T-cell (primary cell): ENCODE results near the gene PPP1R15A. TPM values are rescaled to one million over a fixed set of nuclear protein-coding genes. Genes with fewer than 3 reads are reported as not detected.
"Not testable (repeated sequence)": the region's sequence is repeated elsewhere in the genome, so short reads cannot be mapped to it uniquely, and the experiment has no call there.

ENCODE experiments used
- ATAC-seq, 4 experiments: fragments of 200-7000 bp in 3 of 4; fragments of 150-1000 bp in 1 of 4; cut with Tn5 transposase; replicated peaks in 1 of 4; 1 replicate in 3 of 4; 2 replicates in 1 of 4; pipeline ENCODE4 v1.10.0; 2021; ENCODE audit warnings: moderate library complexity in 3 of 4, mild to moderate bottlenecking in 2 of 4, moderate number of reproducible peaks in 1 of 4
- CTCF ChIA-PET, 2 donors: fragments of 300-600 bp; sonication (Branson Sonifier 250); formaldehyde crosslinking; loops; one replicate each; lab custom pipeline; 2022; ENCODE audit warnings: antibody characterized with exemption in 2 of 2; lab: Charles Lee
- POLR2A ChIA-PET, 2 donors: fragments of 300-600 bp; sonication (Branson Sonifier 250); formaldehyde crosslinking; loops; one replicate each; lab custom pipeline; 2022; ENCODE audit warnings: antibody characterized with exemption in 2 of 2; lab: Charles Lee
- DNase-seq, 35 experiments: peaks; one replicate each; pipeline versions ENCODE4 v3.0.0 to v3.0.0-alpha.2; 2013 to 2023
- H3K27ac ChIP-seq: one replicate; pipeline ENCODE4 v1.5.1; 2013; ENCODE audit warnings: low read length
- H3K27me3 ChIP-seq, 2 experiments: replicated peaks in 1 of 2; 1 replicate in 1 of 2; 2 replicates in 1 of 2; pipeline versions ENCODE4 v1.6.1 to v1.7.0; 2013; ENCODE audit warnings: low read length in 1 of 2, mixed read lengths in 1 of 2; ENCODE audit not compliant: control insufficient read depth in 2 of 2, insufficient read depth in 2 of 2; ENCODE audit errors: extremely low read depth in 1 of 2
- H3K36me3 ChIP-seq, 2 donors: 1 replicate in 1 of 2; 2 replicates in 1 of 2; pipeline versions ENCODE4 v1.6.1 to v1.7.0; 2013; ENCODE audit warnings: low read length in 1 of 2; ENCODE audit not compliant: control insufficient read depth in 2 of 2, insufficient read depth in 1 of 2; ENCODE audit errors: extremely low read depth in 1 of 2
- H3K4me1 ChIP-seq, 2 experiments: 1 replicate in 1 of 2; 2 replicates in 1 of 2; pipeline versions ENCODE4 v1.6.1 to v1.7.0; 2013; ENCODE audit warnings: low read length in 2 of 2, mixed read lengths in 1 of 2; ENCODE audit not compliant: insufficient read depth in 2 of 2, control insufficient read depth in 1 of 2; ENCODE audit errors: extremely low read depth in 1 of 2
- H3K4me3 ChIP-seq, 2 donors: 1 replicate in 1 of 2; 2 replicates in 1 of 2; pipeline versions ENCODE4 v1.5.1 to v1.7.0; 2013; ENCODE audit warnings: mild to moderate bottlenecking in 2 of 2, low read length in 1 of 2, moderate library complexity in 1 of 2; ENCODE audit not compliant: control insufficient read depth in 1 of 2; ENCODE audit errors: extremely low read depth in 1 of 2
- H3K9me3 ChIP-seq: 2 replicates; pipeline ENCODE4 v1.7.0; 2013
- H3K27ac Mint-ChIP-seq, 2 donors: one replicate each; pipeline ENCODE4 v1.8.0; 2020 to 2021; ENCODE audit warnings: mild to moderate bottlenecking in 2 of 2, mixed read lengths in 2 of 2
- H3K27me3 Mint-ChIP-seq, 2 donors: one replicate each; pipeline ENCODE4 v1.8.0; 2021 to 2022; ENCODE audit warnings: mixed read lengths in 2 of 2
- H3K36me3 Mint-ChIP-seq: one replicate; pipeline ENCODE4 v1.8.0; 2021; ENCODE audit warnings: mixed read lengths
- H3K4me1 Mint-ChIP-seq, 3 donors: one replicate each; pipeline ENCODE4 v1.8.0; 2020 to 2022; ENCODE audit warnings: mixed read lengths in 3 of 3, mild to moderate bottlenecking in 1 of 3
- H3K4me3 Mint-ChIP-seq, 3 donors: one replicate each; pipeline ENCODE4 v1.8.0; 2020 to 2022; ENCODE audit warnings: mild to moderate bottlenecking in 3 of 3, mixed read lengths in 3 of 3, moderate library complexity in 3 of 3
- H3K9me3 Mint-ChIP-seq, 3 donors: one replicate each; pipeline ENCODE4 v1.8.0; 2020 to 2022; ENCODE audit warnings: mixed read lengths in 3 of 3
- WGBS: methylation state at CpG from one replicate; pipeline ENCODE4 v1.1.5; 2013; ENCODE audit warnings: missing lambda C conversion rate; ENCODE audit not compliant: insufficient coverage; 5-methylcytosine and 5-hydroxymethylcytosine counted together
- total RNA-seq, 35 experiments: library from RNA in 6 of 35; stranded (reverse) in 6 of 35; fragments of 120-200 nt in 1 of 35; gene quantifications; one replicate each; pipeline versions ENCODE4 v1.2.1 to v1.2.4 and lab custom pipeline; 2013 to 2026

Gene PPP1R15A
- total RNA-seq, 5 donors from 2014 or later (not counting 1 experiment from before 2014, with no cell fraction given) = 74.4 to 713 (median 93.6) TPM

- POLR2A ChIA-PET = no interaction called here
- H3K4me3 ChIP-seq = peak overlapping the region in 1 of 2 donors; percentile 10
Observed at GRCh38 chr19:48896191-48896720, 24.0 kb downstream of the PPP1R15A start.

DNA sequence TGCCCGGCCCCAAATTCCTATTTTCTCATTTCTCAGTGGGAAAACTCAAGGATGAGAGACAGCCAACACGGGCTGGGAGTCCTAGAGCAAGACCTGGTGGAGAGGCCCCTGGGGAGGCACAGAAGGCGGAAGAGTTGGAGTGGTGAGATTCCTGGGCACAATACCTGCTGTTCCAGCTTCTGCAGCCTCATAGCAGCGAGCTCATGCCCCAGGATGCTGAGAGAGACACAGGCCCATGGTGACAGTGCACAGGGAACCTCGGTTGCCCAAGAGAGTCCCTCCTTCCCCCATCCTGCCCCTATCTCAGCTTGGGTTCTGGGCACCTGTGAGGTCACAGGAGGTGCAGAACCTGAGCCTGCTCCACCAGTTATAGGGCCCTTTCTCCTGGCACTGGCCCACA, 25.0 kb downstream of the PPP1R15A start:
- ATAC-seq = no peak
- Mint-ChIP-seq H3K27ac (no peak overlapping the region), H3K36me3 (peaks cover 3% of the 10 kb centered on the region), H3K4me1 (peaks cover 28 to 50% (median 29%) of the 10 kb centered on the region in 3 donors), H3K9me3 (no peaks in the 10 kb centered on the region), H3K4me3 (peak overlapping the region in 1 of 3 donors; percentile 71), H3K27me3 (peaks cover 5 to 27% of the 10 kb centered on the region in 2 donors)
- Histone ChIP-seq H3K4me3 (no peak overlapping the region), H3K27ac (no peak overlapping the region), H3K27me3 (peaks cover 2 to 54% of the 10 kb centered on the region in 2 experiments), H3K4me1 (peaks cover 2 to 40% of the 10 kb centered on the region in 2 experiments), H3K36me3 (peaks cover 0 to 2% of the 10 kb centered on the region in 2 donors), H3K9me3 (no peaks in the 10 kb centered on the region)
- ChIA-PET POLR2A (no interaction called here), CTCF (no interaction called here)
- 73% methylated on average over 4 of the region's 5 CpGs for WGBS
- no peak for DNase-seq

More at GRCh38 chr19:48896191-48896720, 24.0 kb downstream of the PPP1R15A start:
- H3K4me1 Mint-ChIP-seq = peaks cover 22 to 42% (median 23%) of the 10 kb centered on the region in 3 donors
- DNase-seq (peak in 16 of 35 experiments; percentile 18 to 63 (median 43)), ATAC-seq (peak in 2 of 4 experiments; percentile 22 to 35)
- H3K27ac ChIP-seq = no peak overlapping the region
- H3K27me3 Mint-ChIP-seq = peaks cover 11 to 35% of the 10 kb centered on the region in 2 donors
- peaks cover 2 to 60% of the 10 kb centered on the region in 2 experiments for H3K27me3 ChIP-seq
- H3K9me3 Mint-ChIP-seq = no peaks in the 10 kb centered on the region
- 36% methylated on average over 16 of the region's 25 CpGs for WGBS
- no peaks in the 10 kb centered on the region for H3K9me3 ChIP-seq
- H3K4me3 Mint-ChIP-seq = peak overlapping the region in 2 of 3 donors; percentile 57 to 71
- CTCF ChIA-PET = interaction anchor here in 1 of 2 donors (0.7 kb wide), 1 partner anchor 10 kb away, joined by 7 read pairs; no protein-coding TSS in a partner anchor
- H3K27ac Mint-ChIP-seq = peak overlapping the region in 1 of 2 donors; percentile 28
- no peaks in the 10 kb centered on the region for H3K36me3 Mint-ChIP-seq
- H3K36me3 ChIP-seq = no peaks in the 10 kb centered on the region
- H3K4me1 ChIP-seq = peaks cover 2 to 33% of the 10 kb centered on the region in 2 experiments

DNA sequence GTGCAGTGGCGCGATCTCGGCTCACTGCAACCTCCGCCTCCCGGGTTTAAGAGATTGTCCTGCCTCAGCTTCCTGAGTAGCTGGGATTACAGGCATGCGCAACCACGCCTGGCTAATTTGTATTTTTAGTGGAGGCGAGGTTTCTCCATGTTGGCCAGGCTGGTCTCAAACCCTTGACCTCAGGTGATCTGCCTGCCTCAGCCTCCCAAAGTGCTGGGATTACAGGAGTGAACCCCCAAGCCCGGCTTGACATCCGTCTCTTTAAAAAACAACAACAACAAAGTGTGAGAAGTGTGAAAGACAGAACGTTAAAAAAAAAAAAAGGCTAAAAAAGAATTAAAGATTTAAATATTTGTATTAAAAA, 27.1 kb downstream of the PPP1R15A start:
- peaks cover 33 to 57% (median 34%) of the 10 kb centered on the region in 3 donors for H3K4me1 Mint-ChIP-seq
- Histone ChIP-seq H3K4me3 (peak overlapping the region in 1 of 2 donors; percentile 72), H3K27ac (peak overlapping the region; percentile 64), H3K4me1 (peaks cover 2 to 48% of the 10 kb centered on the region in 2 experiments), H3K27me3 (peaks cover 0 to 34% of the 10 kb centered on the region in 2 experiments)
- H3K36me3 Mint-ChIP-seq, DNase-seq, ATAC-seq, H3K9me3 ChIP-seq, H3K36me3 ChIP-seq, H3K9me3 Mint-ChIP-seq: not testable (repeated sequence)
- ChIA-PET CTCF (interaction anchor here in 1 of 2 donors (3.0 kb wide), 1 partner anchor 72 kb away, joined by 23 read pairs; no protein-coding TSS in a partner anchor), POLR2A (interaction anchor here (0.6 to 0.9 kb wide), 2 partner anchors 13 to 34 kb away, joined by 3 to 6 read pairs; partner anchors contain the start of gene DHDH (in 1 of the 2))
- H3K27me3 Mint-ChIP-seq = peaks cover 5 to 12% of the 10 kb centered on the region in 2 donors
- H3K27ac Mint-ChIP-seq = peak overlapping the region; percentile 86 to 98
- 100% methylated on average over 3 of the region's 11 CpGs for WGBS
- peak overlapping the region; percentile 66 to 99 (median 91) for H3K4me3 Mint-ChIP-seq

DNA sequence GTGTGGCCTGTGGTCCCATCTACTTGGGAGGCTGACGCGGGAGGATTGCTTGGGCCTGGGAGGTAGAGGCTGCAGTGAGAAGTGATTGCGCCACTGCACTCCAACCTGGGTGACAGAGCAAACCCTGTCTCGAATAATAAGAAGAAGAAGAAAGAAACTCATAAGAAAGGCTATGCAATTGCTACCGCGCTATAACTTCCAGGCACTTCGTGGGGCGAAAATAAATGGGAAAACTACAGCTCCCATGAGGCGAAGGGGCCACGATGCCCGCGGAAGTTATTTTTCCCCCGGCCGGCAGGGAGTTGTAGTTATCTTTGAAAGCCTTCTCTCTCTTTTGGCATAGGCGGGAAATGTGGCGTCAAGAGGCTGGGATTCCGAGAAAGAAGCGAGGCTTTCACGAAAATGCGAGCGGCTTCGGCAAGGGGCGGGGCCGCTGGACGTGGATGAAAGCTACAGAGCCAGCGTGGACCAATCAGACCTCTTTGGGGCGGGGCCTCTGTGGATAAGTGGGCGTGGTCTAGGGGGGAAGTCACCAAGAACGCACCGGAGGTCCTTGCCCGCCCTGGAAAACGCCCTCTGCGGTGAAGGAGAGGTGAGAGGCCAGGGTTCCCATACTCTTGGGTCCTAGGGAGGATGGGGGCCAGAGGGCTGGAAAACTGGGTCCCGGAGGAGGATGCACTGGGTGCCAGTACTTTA, 27.7 kb downstream of the PPP1R15A start, which contains the start of gene NUCB1:
NUCB1 (plus strand) TSS at position 532 of the 696 bp plus-strand sequence. CDS start 485 bp downstream, outside the sequence.
- Histone ChIP-seq H3K4me3 (peak within 1 kb of the TSS; percentile 72 to 89), H3K4me1 (peaks cover 2 to 48% of the 10 kb centered on the region in 2 experiments), H3K36me3 (peaks cover 0 to 6% of the 10 kb centered on the region in 2 donors), H3K27ac (peak within 1 kb of the TSS; percentile 64), H3K9me3 (no peaks in the 10 kb centered on the region), H3K27me3 (peaks cover 0 to 28% of the 10 kb centered on the region in 2 experiments)
- H3K9me3 Mint-ChIP-seq = no peaks in the 10 kb centered on the region
- peak within 1 kb of the TSS; percentile 91 to 99 (median 91) for H3K4me3 Mint-ChIP-seq
- peaks cover 30 to 52% (median 33%) of the 10 kb centered on the region in 3 donors for H3K4me1 Mint-ChIP-seq
- POLR2A ChIA-PET = interaction anchor here (0.5 to 1.0 kb wide), 5 partner anchors 14 to 97 kb away, joined by 3 to 6 read pairs (median 3); partner anchors contain the start of genes DHDH (in 1 of the 2) and RUVBL2 (in 1 of the 2)
- peak; percentile 93 to 96 (median 95) for ATAC-seq
- H3K36me3 Mint-ChIP-seq = peaks cover 10% of the 10 kb centered on the region
- peak; percentile 94 to 99 (median 97) for DNase-seq
- H3K27ac Mint-ChIP-seq = peak within 1 kb of the TSS; percentile 97 to 98
- WGBS = 2% methylated on average over 26 of the region's 34 CpGs
- CTCF ChIA-PET = interaction anchor here in 1 of 2 donors (0.5 to 3.0 kb wide), 3 partner anchors 63 to 93 kb away, joined by 4 to 23 read pairs (median 8); partner anchors contain the start of genes GYS1 and RUVBL2
- peaks cover under 1 to 7% of the 10 kb centered on the region in 2 donors for H3K27me3 Mint-ChIP-seq

- Mint-ChIP-seq H3K4me3 (peak overlapping the region; percentile 91 to 99 (median 91)), H3K27ac (peak overlapping the region; percentile 97 to 98), H3K9me3 (no peaks in the 10 kb centered on the region), H3K4me1 (peaks cover 29 to 47% (median 33%) of the 10 kb centered on the region in 3 donors), H3K36me3 (peaks cover 17% of the 10 kb centered on the region), H3K27me3 (peaks cover 0 to 5% of the 10 kb centered on the region in 2 donors)
- ATAC-seq (peak in 3 of 4 experiments; percentile 8 to 20 (median 18)), DNase-seq (peak in 7 of 35 experiments; percentile 16 to 51 (median 28))
- Histone ChIP-seq H3K9me3 (no peaks in the 10 kb centered on the region), H3K27ac (peak overlapping the region; percentile 64), H3K4me3 (peak overlapping the region; percentile 72 to 89), H3K27me3 (peaks cover 0 to 20% of the 10 kb centered on the region in 2 experiments), H3K4me1 (peaks cover 2 to 41% of the 10 kb centered on the region in 2 experiments), H3K36me3 (peaks cover 3 to 13% of the 10 kb centered on the region in 2 donors)
- WGBS = 10% methylated on average over 15 of the region's 24 CpGs
- ChIA-PET CTCF (interaction anchor here in 1 of 2 donors (0.5 to 3.0 kb wide), 3 partner anchors 64 to 93 kb away, joined by 4 to 23 read pairs (median 8); partner anchors contain the start of genes GYS1 and RUVBL2), POLR2A (interaction anchor here (0.5 to 1.3 kb wide), 7 partner anchors 15 to 326 kb away, joined by 3 to 9 read pairs (median 4); partner anchors contain the start of genes PPP1R15A (in 1 of the 2) and RUVBL2 (in 1 of the 2))
Observed at GRCh38 chr19:48900477-48901406, 28.5 kb downstream of the PPP1R15A start.
